ENCODE results near the gene UBALD2. TPM values are rescaled to one million over a fixed set of nuclear protein-coding genes. Genes with fewer than 3 reads are reported as not detected.

Gene UBALD2
- polyA plus RNA-seq, 1 of the 3 experiments (the other 2 are of a cell fraction) = 27.0 TPM

- WGBS (ENCODE audit: low lambda C conversion rate) = 15% methylated on average over 42 of the region's 75 CpGs
- Histone ChIP-seq H3K27ac (ENCODE audit: low read depth in 2 of 2, low read length in 1 of 2) (no peak overlapping the region), H3K9me2 (no peaks in the 10 kb centered on the region), H3K36me3 (replicated peaks in 1 of 2; ENCODE audit: control insufficient read depth in 1 of 2, insufficient read depth in 2 of 2, low read length in 1 of 2) (no peaks in the 10 kb centered on the region), H3K4me2 (peak overlapping the region; percentile 87), H3K9ac (no peak overlapping the region), H3K4me3 (ENCODE audit: low read depth in 2 of 2, low read length in 1 of 2) (peak overlapping the region; percentile 57 to 62), H2AFZ (ENCODE audit: low read depth) (peak overlapping the region; percentile 79; the same call in 1 of the 2 replicates), H3K9me3 (no peaks in the 10 kb centered on the region), H3K27me3 (ENCODE audit: insufficient read depth) (no peaks in the 10 kb centered on the region), H4K20me1 (ENCODE audit: insufficient read depth) (no peaks in the 10 kb centered on the region), H3F3A (replicated peaks; ENCODE audit: insufficient read depth) (peaks cover 15% of the 10 kb centered on the region), H3K4me1 (ENCODE audit: control insufficient read depth in 1 of 2, insufficient read depth in 2 of 2, low read depth in 1 of 2, low read length in 1 of 2) (peaks cover 0 to 15% of the 10 kb centered on the region in 2 experiments; a peak in 1 of 4 replicates), H3K79me2 (ENCODE audit: insufficient read depth) (no peaks in the 10 kb centered on the region)
- ChIA-PET POLR2A (no interaction called here), CTCF (interaction anchor here (1.5 to 3.0 kb wide), 2 partner anchors 16 to 59 kb away, joined by 4 to 15 read pairs; no protein-coding TSS in a partner anchor)
- TF ChIP-seq NFIC (IDR thresholded peaks at IDR 0.05; ENCODE audit: borderline replicate concordance) (no peak), MXI1 (IDR thresholded peaks at IDR 0.05; ENCODE audit: low read depth, low read length) (peak; percentile 40; the same call in 1 of the 2 replicates)
- peak; percentile 77 for DNase-seq
Measured at GRCh38 chr17:76239538-76240274, 25.4 kb upstream of the UBALD2 start.

- H3F3A ChIP-seq (replicated peaks; ENCODE audit: insufficient read depth) = peaks cover 15% of the 10 kb centered on the region
- peak within 1 kb of the TSS; percentile 62 to 81 for H3K4me3 ChIP-seq (ENCODE audit: low read depth in 2 of 2, low read length in 1 of 2)
- peak; percentile 97 for DNase-seq
- H4K20me1 ChIP-seq (ENCODE audit: insufficient read depth) = no peaks in the 10 kb centered on the region
- H3K4me2 ChIP-seq = peak within 1 kb of the TSS; percentile 96
- ChIA-PET POLR2A (interaction anchor here (0.7 kb wide), 1 partner anchor 210 kb away, joined by 3 read pairs; no protein-coding TSS in a partner anchor), CTCF (interaction anchor here (0.8 to 4.2 kb wide), 6 partner anchors 15 to 62 kb away, joined by 3 to 41 read pairs (median 3); partner anchors contain the start of gene UBALD2)
- no peaks in the 10 kb centered on the region for H3K27me3 ChIP-seq (ENCODE audit: insufficient read depth)
- peak within 1 kb of the TSS; percentile 72 for H3K9ac ChIP-seq
- WGBS (ENCODE audit: low lambda C conversion rate) = under 1% methylated on average over 35 of the region's 102 CpGs
- H3K9me3 ChIP-seq = no peaks in the 10 kb centered on the region
- H3K9me2 ChIP-seq = no peaks in the 10 kb centered on the region
- no peaks in the 10 kb centered on the region for H3K36me3 ChIP-seq (replicated peaks in 1 of 2; ENCODE audit: control insufficient read depth in 1 of 2, insufficient read depth in 2 of 2, low read length in 1 of 2)
- peak within 1 kb of the TSS in 1 of 2 experiments; percentile 40; a peak in 1 of 4 replicates for H3K27ac ChIP-seq (ENCODE audit: low read depth in 2 of 2, low read length in 1 of 2)
- peak within 1 kb of the TSS; percentile 88 for H2AFZ ChIP-seq (ENCODE audit: low read depth)
- no peaks in the 10 kb centered on the region for H3K79me2 ChIP-seq (ENCODE audit: insufficient read depth)
- peaks cover 0 to 15% of the 10 kb centered on the region in 2 experiments; a peak in 1 of 4 replicates for H3K4me1 ChIP-seq (ENCODE audit: control insufficient read depth in 1 of 2, insufficient read depth in 2 of 2, low read depth in 1 of 2, low read length in 1 of 2)
- TF ChIP-seq CTCF (IDR thresholded peaks at IDR 0.05) (no peak), GATA2 (CRISPR knock-in tag; IDR thresholded peaks at IDR 0.05) (no peak), MAX (IDR thresholded peaks at IDR 0.05; ENCODE audit: low read depth) (peak; percentile 77), SMC3 (IDR thresholded peaks at IDR 0.05; ENCODE audit: low read depth, low read length) (no peak), SIN3A (IDR thresholded peaks at IDR 0.05; ENCODE audit: borderline replicate concordance, low read depth, low read length) (0 out of 2 replicates have a peak, but pooled peaks have one; percentile 23), FOXJ3 (CRISPR knock-in tag; IDR thresholded peaks at IDR 0.05) (no peak), JUND (IDR thresholded peaks at IDR 0.05) (no peak), MEF2A (IDR thresholded peaks at IDR 0.05; ENCODE audit: borderline replicate concordance, low read depth) (no peak), RAD21 (IDR thresholded peaks at IDR 0.05; ENCODE audit: low read length) (no peak), IRF3 (IDR thresholded peaks at IDR 0.05; ENCODE audit: low read depth, low read length) (no peak), USF2 (IDR thresholded peaks at IDR 0.05; ENCODE audit: borderline replicate concordance, low read depth, low read length) (no peak), POLR2AphosphoS5 (IDR thresholded peaks at IDR 0.05; ENCODE audit: low read depth, low read length) (peak; percentile 45; the same call in 1 of the 2 replicates), FOSL2 (IDR thresholded peaks at IDR 0.05; ENCODE audit: borderline replicate concordance, low read depth) (no peak), CHD2 (IDR thresholded peaks at IDR 0.05; ENCODE audit: low read length, partially characterized antibody) (peak; percentile 19), NRF1 (IDR thresholded peaks at IDR 0.05; ENCODE audit: low read depth, low read length) (peak; percentile 3; the same call in 1 of the 2 replicates), RFX5 (IDR thresholded peaks at IDR 0.05; ENCODE audit: low read length) (no peak), TCF12 (IDR thresholded peaks at IDR 0.05) (no peak), RXRA (IDR thresholded peaks at IDR 0.05; ENCODE audit: borderline replicate concordance, low read depth) (no peak), YY1 (IDR thresholded peaks at IDR 0.05; ENCODE audit: low read depth) (peak; percentile 72), RCOR1 (IDR thresholded peaks at IDR 0.05; ENCODE audit: low read length) (no peak), GABPA (IDR thresholded peaks at IDR 0.05; ENCODE audit: low read depth) (no peak)
Measured at GRCh38 chr17:76240461-76241203, 24.5 kb upstream of the UBALD2 start, which contains the start of gene RNF157. TSS of gene RNF157 (minus strand) at chr17:76240493. CDS start at chr17:76240240, 253 bp downstream.
